ENCODE results near the gene USB1. TPM values are rescaled to one million over a fixed set of nuclear protein-coding genes. Genes with fewer than 3 reads are reported as not detected.

Gene USB1
- total and polyA plus RNA-seq, 2 experiments from 2014 or later: 18.2 to 47.7 TPM

DNA sequence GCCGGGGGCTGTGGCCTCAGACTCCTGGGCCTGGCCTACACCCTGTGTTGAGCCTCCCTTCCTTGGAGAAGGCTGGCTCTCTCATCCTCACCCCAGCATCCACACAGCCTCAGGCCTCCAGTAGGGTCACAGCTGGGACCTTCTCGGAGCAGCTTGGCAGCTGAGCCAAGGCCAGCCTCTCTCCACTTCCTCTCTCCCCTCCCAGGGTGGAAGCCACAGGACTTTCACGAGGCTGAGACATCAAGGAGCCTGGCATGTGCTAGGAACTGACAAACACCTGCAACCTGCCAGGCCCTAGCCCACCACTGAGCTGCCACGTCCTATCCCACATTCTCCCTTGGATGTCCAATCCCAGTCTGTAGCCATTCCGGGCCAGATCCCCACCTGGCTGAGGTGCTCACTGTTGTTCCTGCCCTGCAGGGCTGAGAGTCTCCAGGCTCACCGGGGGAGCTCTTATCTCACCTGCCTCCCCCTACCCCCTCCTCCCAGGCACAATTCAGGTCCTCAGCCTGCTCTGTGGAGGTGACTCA lies 27.4 kb downstream of the USB1 start:
- Histone ChIP-seq H3K4me2 (peak overlapping the region; percentile 98), H3K4me1 (ENCODE audit: insufficient read depth) (peaks cover 35% of the 10 kb centered on the region), H4K20me1 (ENCODE audit: insufficient read depth, poor library complexity, severe bottlenecking) (peaks cover 5% of the 10 kb centered on the region), H3K36me3 (replicated peaks; ENCODE audit: insufficient read depth, low read depth) (no peaks in the 10 kb centered on the region), H3K27me3 (no peaks in the 10 kb centered on the region), H3K9me3 (ENCODE audit: low read depth) (no peaks in the 10 kb centered on the region), H3K27ac (no peak overlapping the region), H2AFZ (no peak overlapping the region), H3K4me3 (no peak overlapping the region), H3K9me2 (replicated peaks; ENCODE audit: insufficient read depth) (no peaks in the 10 kb centered on the region), H3K79me2 (peaks cover 48% of the 10 kb centered on the region)
- WGBS (ENCODE audit: low lambda C conversion rate, missing lambda C conversion rate): 71% methylated on average over 6 of the region's 6 CpGs
- no peak for TF ChIP-seq EZH2phosphoT487 (IDR thresholded peaks at IDR 0.05; ENCODE audit: low read depth, severe bottlenecking, unreplicated experiment)
- TF ChIP-seq, protein P1, sequence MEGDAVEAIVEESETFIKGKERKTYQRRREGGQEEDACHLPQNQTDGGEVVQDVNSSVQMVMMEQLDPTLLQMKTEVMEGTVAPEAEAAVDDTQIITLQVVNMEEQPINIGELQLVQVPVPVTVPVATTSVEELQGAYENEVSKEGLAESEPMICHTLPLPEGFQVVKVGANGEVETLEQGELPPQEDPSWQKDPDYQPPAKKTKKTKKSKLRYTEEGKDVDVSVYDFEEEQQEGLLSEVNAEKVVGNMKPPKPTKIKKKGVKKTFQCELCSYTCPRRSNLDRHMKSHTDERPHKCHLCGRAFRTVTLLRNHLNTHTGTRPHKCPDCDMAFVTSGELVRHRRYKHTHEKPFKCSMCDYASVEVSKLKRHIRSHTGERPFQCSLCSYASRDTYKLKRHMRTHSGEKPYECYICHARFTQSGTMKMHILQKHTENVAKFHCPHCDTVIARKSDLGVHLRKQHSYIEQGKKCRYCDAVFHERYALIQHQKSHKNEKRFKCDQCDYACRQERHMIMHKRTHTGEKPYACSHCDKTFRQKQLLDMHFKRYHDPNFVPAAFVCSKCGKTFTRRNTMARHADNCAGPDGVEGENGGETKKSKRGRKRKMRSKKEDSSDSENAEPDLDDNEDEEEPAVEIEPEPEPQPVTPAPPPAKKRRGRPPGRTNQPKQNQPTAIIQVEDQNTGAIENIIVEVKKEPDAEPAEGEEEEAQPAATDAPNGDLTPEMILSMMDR (IDR thresholded peaks at IDR 0.05; ENCODE audit: poor library complexity): no peak
- DNase-seq (ENCODE audit: low spot score): no peak

DNA sequence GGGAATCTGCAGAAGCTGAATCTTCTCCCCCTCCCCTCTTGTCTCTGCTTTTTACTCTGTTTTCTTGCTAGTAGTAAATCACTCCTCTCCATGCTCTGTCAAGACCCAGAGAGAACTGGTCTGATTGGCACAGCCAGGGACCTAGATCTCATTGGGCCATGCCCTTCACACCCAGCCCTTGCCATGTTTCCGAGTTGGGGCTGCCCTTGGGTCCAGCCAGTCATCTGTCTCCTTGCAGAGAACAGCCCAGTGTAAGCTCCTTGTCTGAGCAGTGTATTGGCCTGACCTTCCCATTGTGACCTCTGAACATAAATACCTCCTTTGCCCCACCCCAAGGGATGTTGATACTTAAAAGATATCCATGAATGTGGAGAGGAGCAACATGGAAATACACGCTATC lies 28.2 kb downstream of the USB1 start:
- Histone ChIP-seq H3K4me3 (no peak overlapping the region), H3K79me2 (peaks cover 48% of the 10 kb centered on the region), H3K9me3 (ENCODE audit: low read depth) (no peaks in the 10 kb centered on the region), H3K27me3 (no peaks in the 10 kb centered on the region), H3K9me2 (replicated peaks; ENCODE audit: insufficient read depth) (no peaks in the 10 kb centered on the region), H3K36me3 (replicated peaks; ENCODE audit: insufficient read depth, low read depth) (no peaks in the 10 kb centered on the region), H2AFZ (no peak overlapping the region), H4K20me1 (ENCODE audit: insufficient read depth, poor library complexity, severe bottlenecking) (peaks cover 5% of the 10 kb centered on the region), H3K4me2 (no peak overlapping the region), H3K4me1 (ENCODE audit: insufficient read depth) (peaks cover 30% of the 10 kb centered on the region), H3K27ac (no peak overlapping the region)
- 73% methylated on average over 2 of the region's 2 CpGs for WGBS (ENCODE audit: low lambda C conversion rate, missing lambda C conversion rate)
- TF ChIP-seq, protein P1 (IDR thresholded peaks at IDR 0.05; ENCODE audit: poor library complexity): no peak
- TF ChIP-seq EZH2phosphoT487 (IDR thresholded peaks at IDR 0.05; ENCODE audit: low read depth, severe bottlenecking, unreplicated experiment) (no peak), EZH2 (IDR thresholded peaks at IDR 0.05; ENCODE audit: borderline replicate concordance) (no peak)
- no peak for DNase-seq (ENCODE audit: low spot score)

DNA sequence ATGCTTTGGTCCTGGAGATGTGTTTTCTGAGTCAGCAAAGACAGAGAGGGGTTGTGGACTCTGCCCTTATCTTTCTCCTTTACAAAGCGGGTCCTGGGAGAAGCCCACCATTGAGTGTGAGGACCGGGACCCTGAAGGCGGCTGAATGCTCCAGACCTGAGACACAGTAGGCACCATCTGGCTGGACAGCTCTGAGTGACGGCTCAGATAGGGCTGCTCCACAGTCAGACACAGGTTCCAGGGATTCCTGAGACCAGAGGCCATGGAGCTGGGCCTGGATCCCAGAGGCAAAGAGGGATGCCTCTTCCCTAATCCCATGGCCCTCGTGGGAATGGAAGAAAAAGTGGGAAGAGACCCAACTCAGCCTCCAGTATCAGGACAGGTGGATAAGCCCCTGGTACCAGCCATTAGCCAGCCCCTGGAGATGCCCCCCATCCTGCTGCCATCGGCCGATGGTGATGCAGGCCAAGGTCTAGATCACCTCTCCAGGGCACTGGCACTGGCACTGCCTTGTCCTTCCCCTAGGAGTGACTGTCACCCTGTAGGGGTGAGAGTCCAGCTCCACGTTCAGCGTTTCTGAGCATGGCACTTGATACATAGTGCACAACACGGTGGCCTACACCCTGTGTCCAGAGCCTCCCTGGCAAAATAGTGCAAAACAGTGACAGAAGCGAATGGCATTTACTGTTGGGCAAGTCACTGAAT lies 29.1 kb downstream of the USB1 start:
- Histone ChIP-seq H3K9me2 (replicated peaks; ENCODE audit: insufficient read depth) (no peaks in the 10 kb centered on the region), H4K20me1 (ENCODE audit: insufficient read depth, poor library complexity, severe bottlenecking) (peaks cover 5% of the 10 kb centered on the region), H3K4me2 (no peak overlapping the region), H3K36me3 (replicated peaks; ENCODE audit: insufficient read depth, low read depth) (no peaks in the 10 kb centered on the region), H3K4me3 (no peak overlapping the region), H3K27ac (no peak overlapping the region), H3K27me3 (no peaks in the 10 kb centered on the region), H3K9me3 (ENCODE audit: low read depth) (no peaks in the 10 kb centered on the region), H3K4me1 (ENCODE audit: insufficient read depth) (peaks cover 23% of the 10 kb centered on the region), H3K79me2 (peaks cover 48% of the 10 kb centered on the region), H2AFZ (no peak overlapping the region)
- TF ChIP-seq, protein P1 (IDR thresholded peaks at IDR 0.05; ENCODE audit: poor library complexity): no peak
- no peak for TF ChIP-seq EZH2 (IDR thresholded peaks at IDR 0.05; ENCODE audit: borderline replicate concordance)
- TF ChIP-seq EZH2phosphoT487 (IDR thresholded peaks at IDR 0.05; ENCODE audit: low read depth, severe bottlenecking, unreplicated experiment): no peak
- no peak for DNase-seq (ENCODE audit: low spot score)
- 90% methylated on average over 11 of the region's 11 CpGs for WGBS (ENCODE audit: low lambda C conversion rate, missing lambda C conversion rate)
